Esophagus (tissue), 2 donors: Measurements from ENCODE around the gene MYL2. TPM values are rescaled to one million over a fixed set of nuclear protein-coding genes. Genes with fewer than 3 reads are reported as not detected.

Experiments
- polyA plus RNA-seq, 2 donors: library from polyadenylated mRNA; stranded (reverse); fragments of 200-250 nt; gene quantifications; one replicate each; pipeline ENCODE4 v1.2.3, GENCODE V29; 2013
- donor health status: healthy with polysubstance abuse.
- donor health status: Bipolar disorder and iron deficiency.

Gene MYL2
- polyA plus RNA-seq, 2 donors, result 0.92 to 4.0 TPM

Other genes starting within 250 kb of the MYL2 start
- 1 to 10 TPM; 1.3 to 1.4 TPM for gene HVCN1, start 231.5 kb downstream of the MYL2 start, polyA plus RNA-seq
- 10 to 100 TPM; 63.2 to 65.3 TPM for gene PPP1CC, start 177.7 kb downstream of the MYL2 start, polyA plus RNA-seq
- not detected for gene CCDC63, start 73.6 kb downstream of the MYL2 start, polyA plus RNA-seq
- under 1 TPM in 1 of 2 donors, not detected in 1; under 0.01 TPM for gene CUX2, start 113.6 kb upstream of the MYL2 start, polyA plus RNA-seq